ENCODE data around the gene PAM. TPM values are rescaled to one million over a fixed set of nuclear protein-coding genes. Genes with fewer than 3 reads are reported as not detected.
"Not testable (repeated sequence)": the region's sequence is repeated elsewhere in the genome, so short reads cannot be mapped to it uniquely, and the experiment has no call there.

Gene PAM
- total RNA-seq, 4 donors from 2014 or later = 73.0 to 181 (median 138) TPM

DNA sequence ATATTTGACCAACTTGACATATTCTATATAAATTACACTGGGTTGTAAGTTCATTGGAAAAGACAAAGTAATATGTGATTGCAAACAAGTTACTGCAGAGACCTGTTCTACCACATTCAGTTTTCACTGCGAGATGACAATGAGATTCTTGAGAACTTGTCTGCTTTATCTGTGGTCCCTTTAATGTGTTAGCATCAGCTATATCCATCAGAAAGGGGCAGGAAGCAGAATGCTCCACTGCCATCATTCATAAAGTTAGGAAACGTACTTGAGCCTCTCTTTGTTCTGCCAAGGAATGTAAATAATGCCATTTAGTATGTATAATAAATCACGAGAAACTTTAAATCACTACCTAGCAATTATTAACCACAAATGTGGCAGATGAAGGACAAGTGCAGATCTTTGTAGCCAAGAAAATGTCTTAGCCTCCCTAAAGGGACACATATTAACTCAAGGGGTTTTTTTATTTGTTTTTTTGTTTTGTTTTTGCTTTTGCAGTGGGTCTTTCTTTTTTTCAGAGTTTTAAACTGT is 305.4 kb downstream of the PAM start:
- H3K36me3 ChIP-seq = no peaks in the 10 kb centered on the region
- H3K27me3 ChIP-seq = no peaks in the 10 kb centered on the region
- 14 to 26% methylated on average over 3 of the region's 3 CpGs for WGBS, 2 donors (ENCODE audit: low coverage in 1 of 2)
- H3K27ac ChIP-seq = no peak overlapping the region
- TF ChIP-seq, protein P1, sequence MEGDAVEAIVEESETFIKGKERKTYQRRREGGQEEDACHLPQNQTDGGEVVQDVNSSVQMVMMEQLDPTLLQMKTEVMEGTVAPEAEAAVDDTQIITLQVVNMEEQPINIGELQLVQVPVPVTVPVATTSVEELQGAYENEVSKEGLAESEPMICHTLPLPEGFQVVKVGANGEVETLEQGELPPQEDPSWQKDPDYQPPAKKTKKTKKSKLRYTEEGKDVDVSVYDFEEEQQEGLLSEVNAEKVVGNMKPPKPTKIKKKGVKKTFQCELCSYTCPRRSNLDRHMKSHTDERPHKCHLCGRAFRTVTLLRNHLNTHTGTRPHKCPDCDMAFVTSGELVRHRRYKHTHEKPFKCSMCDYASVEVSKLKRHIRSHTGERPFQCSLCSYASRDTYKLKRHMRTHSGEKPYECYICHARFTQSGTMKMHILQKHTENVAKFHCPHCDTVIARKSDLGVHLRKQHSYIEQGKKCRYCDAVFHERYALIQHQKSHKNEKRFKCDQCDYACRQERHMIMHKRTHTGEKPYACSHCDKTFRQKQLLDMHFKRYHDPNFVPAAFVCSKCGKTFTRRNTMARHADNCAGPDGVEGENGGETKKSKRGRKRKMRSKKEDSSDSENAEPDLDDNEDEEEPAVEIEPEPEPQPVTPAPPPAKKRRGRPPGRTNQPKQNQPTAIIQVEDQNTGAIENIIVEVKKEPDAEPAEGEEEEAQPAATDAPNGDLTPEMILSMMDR (IDR thresholded peaks at IDR 0.05) = no peak
- TF ChIP-seq POLR2A (IDR thresholded peaks at IDR 0.05) (no peak), EP300 (IDR thresholded peaks at IDR 0.05; ENCODE audit: low read depth) (no peak), POLR2AphosphoS5 (IDR thresholded peaks at IDR 0.05) (no peak)
- in situ Hi-C loops (cut with MboI; ENCODE audit: low pct_ligation_motif_present in 1 of 4, low pct_unique_long_range_greater_than_20kb in 1 of 4, low sequenced_read_pairs in 3 of 4) (no loop called here), intact Hi-C loops (cut with DNase I; ENCODE audit: low total_unique reads) (no loop called here)
- H3K4me3 ChIP-seq = no peak overlapping the region
- H3K4me1 ChIP-seq = no peaks in the 10 kb centered on the region
- no peaks in the 10 kb centered on the region for H3K9me3 ChIP-seq
- DNase-seq = no peak

DNA sequence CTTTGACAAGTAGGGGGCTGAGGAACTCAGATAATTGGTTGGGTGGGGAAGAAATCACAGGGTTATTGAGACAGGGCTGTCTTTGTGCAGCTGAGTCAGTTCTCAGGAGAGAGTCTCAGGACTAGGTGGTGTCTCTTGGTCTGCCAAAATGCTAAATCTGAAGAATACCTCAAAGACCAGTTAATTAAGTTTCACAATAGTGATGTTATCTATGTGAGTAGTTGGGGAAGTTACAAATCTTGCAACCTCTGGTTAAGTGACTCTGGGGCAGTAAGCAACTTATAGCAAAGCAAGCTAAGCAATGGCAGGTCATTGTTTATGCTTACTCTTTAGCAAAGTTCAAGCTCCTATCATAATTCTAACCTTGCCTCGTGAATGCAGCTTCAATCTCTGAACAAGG is 311.2 kb downstream of the PAM start:
- Histone ChIP-seq H3K36me3 (no peaks in the 10 kb centered on the region), H3K9me3 (no peaks in the 10 kb centered on the region), H3K4me1 (no peaks in the 10 kb centered on the region), H3K4me3 (no peak overlapping the region), H3K27ac (no peak overlapping the region), H3K27me3 (no peaks in the 10 kb centered on the region)
- 41 to 75% methylated on average over 1 of the region's 1 CpG for WGBS, 2 donors (ENCODE audit: low coverage in 1 of 2)
- intact Hi-C loops (cut with DNase I; ENCODE audit: low total_unique reads) (no loop called here), in situ Hi-C loops (cut with MboI; ENCODE audit: low pct_ligation_motif_present in 1 of 4, low pct_unique_long_range_greater_than_20kb in 1 of 4, low sequenced_read_pairs in 3 of 4) (no loop called here)
- TF ChIP-seq EP300 (IDR thresholded peaks at IDR 0.05; ENCODE audit: low read depth) = no peak
- no peak for TF ChIP-seq POLR2AphosphoS5 (IDR thresholded peaks at IDR 0.05)
- DNase-seq = no peak

DNA sequence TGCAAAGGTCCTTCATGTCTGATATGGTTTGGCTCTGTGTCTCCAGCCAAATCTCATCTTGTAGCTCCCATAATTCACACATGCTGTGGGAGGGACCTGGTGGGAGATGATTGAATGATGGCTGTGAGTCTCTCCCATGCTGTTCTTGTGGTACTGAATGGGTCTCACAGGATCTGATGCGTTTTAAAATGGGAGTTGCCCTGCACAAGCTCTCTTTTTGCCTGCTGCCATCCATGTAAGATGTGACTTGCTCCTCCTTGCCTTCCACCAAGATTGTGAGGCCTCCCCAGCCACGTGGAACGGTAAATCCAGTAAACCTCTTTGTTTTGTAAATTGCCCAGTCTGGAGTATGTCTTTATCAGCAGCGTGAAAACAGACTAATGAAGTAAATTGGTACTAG is 318.4 kb downstream of the PAM start:
- DNase-seq; in situ Hi-C loops (cut with MboI; ENCODE audit: low pct_ligation_motif_present in 1 of 4, low pct_unique_long_range_greater_than_20kb in 1 of 4, low sequenced_read_pairs in 3 of 4); H3K4me3 ChIP-seq; H3K27me3 ChIP-seq; intact Hi-C loops (cut with DNase I; ENCODE audit: low total_unique reads); H3K36me3 ChIP-seq; H3K27ac ChIP-seq; H3K4me1 ChIP-seq: not testable (repeated sequence)
- peaks cover 18 to 34% of the 10 kb centered on the region in 2 donors for H3K9me3 ChIP-seq
- WGBS, 2 donors (ENCODE audit: low coverage in 1 of 2) = 77 to 90% methylated on average over 3 to 4 of the region's 4 CpGs

DNA sequence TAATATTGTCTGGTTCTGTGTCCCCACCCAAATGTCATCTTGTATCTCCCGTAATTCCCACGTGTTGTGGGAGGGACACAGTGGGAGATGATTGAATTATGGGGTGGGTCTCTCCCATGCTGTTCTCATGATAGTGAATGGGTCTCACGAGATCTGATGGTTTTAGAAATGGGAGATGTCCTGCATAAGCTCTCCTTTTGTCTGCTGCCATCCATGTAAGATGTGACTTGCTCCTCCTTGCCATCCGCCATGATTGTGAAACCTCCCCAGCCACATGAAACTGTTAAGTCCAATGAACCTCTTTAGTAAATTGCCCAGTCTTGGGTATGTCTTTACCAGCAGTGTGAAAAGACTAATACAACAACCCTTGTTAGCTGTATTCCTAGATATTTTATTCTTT is 320.3 kb downstream of the PAM start:
- WGBS, 2 donors (ENCODE audit: low coverage in 1 of 2) = 88 to 94% methylated on average over 3 to 4 of the region's 4 CpGs
- H3K9me3 ChIP-seq = peaks cover 22 to 48% of the 10 kb centered on the region in 2 donors
- no peaks in the 10 kb centered on the region for H3K4me1 ChIP-seq
- H3K27ac ChIP-seq = no peak overlapping the region
- in situ Hi-C loops (cut with MboI; ENCODE audit: low pct_ligation_motif_present in 1 of 4, low pct_unique_long_range_greater_than_20kb in 1 of 4, low sequenced_read_pairs in 3 of 4) = no loop called here
- TF ChIP-seq POLR2AphosphoS5 (IDR thresholded peaks at IDR 0.05) = no peak
- DNase-seq = no peak
- no peaks in the 10 kb centered on the region for H3K27me3 ChIP-seq
- no peak overlapping the region for H3K4me3 ChIP-seq
- intact Hi-C loops (cut with DNase I; ENCODE audit: low total_unique reads) = no loop called here
- H3K36me3 ChIP-seq = no peaks in the 10 kb centered on the region

All from transverse colon (tissue), 4 donors.